Parathyroid adenoma (tissue), 2 donors: Measurements from ENCODE around the gene KDM3A.

Source experiments
- H2AFZ ChIP-seq: fragments of 300-600 bp; sonication (generic); one replicate; pipeline ENCODE4 v1.7.0; 2017; ENCODE audit warnings: antibody characterized with exemption, mild to moderate bottlenecking
- H3K27ac ChIP-seq: fragments of 300-600 bp; sonication (generic); one replicate; pipeline ENCODE4 v1.7.0; 2017
- H3K27me3 ChIP-seq: fragments of 300-600 bp; sonication (generic); one replicate; pipeline ENCODE4 v1.7.0; 2017; ENCODE audit warnings: low read length; ENCODE audit not compliant: control insufficient read depth, insufficient read depth
- H3K36me3 ChIP-seq: fragments of 300-600 bp; sonication (generic); one replicate; pipeline ENCODE4 v1.7.0; 2017; ENCODE audit warnings: low read length; ENCODE audit not compliant: control insufficient read depth, insufficient read depth
- H3K4me1 ChIP-seq: fragments of 300-600 bp; sonication (generic); one replicate; pipeline ENCODE4 v1.7.0; 2017; ENCODE audit warnings: control low read depth
- H3K4me2 ChIP-seq: fragments of 300-600 bp; sonication (generic); one replicate; pipeline ENCODE4 v1.7.0; 2017; ENCODE audit warnings: low read length
- H3K4me3 ChIP-seq: fragments of 300-600 bp; sonication (generic); one replicate; pipeline ENCODE4 v1.7.0; 2017; ENCODE audit warnings: low read depth, low read length
- H3K79me2 ChIP-seq: fragments of 300-600 bp; sonication (generic); one replicate; pipeline ENCODE4 v1.7.0; 2017; ENCODE audit warnings: control low read depth
- H3K9ac ChIP-seq: fragments of 300-600 bp; sonication (generic); one replicate; pipeline ENCODE4 v1.7.0; 2017; ENCODE audit warnings: mild to moderate bottlenecking
- H3K9me3 ChIP-seq: fragments of 300-600 bp; sonication (generic); one replicate; pipeline ENCODE4 v1.7.0; 2017; ENCODE audit warnings: low read length; ENCODE audit not compliant: control insufficient read depth
- CTCF ChIP-seq: fragments of 300-600 bp; sonication (generic); IDR thresholded peaks from one replicate; pipeline ENCODE4 v1.7.0; 2017; ENCODE audit warnings: antibody characterized with exemption, mild to moderate bottlenecking
- donor health status: primary hyperparathyroidism.

KDM3A gene

GRCh38 chr2:86541334-86541733, 100.2 kb downstream of the KDM3A start:
- H3K9me3 ChIP-seq, result no peaks in the 10 kb centered on the region
- peaks cover 5% of the 10 kb centered on the region for H3K4me1 ChIP-seq
- H3K4me2 ChIP-seq, result no peak overlapping the region
- H2AFZ ChIP-seq, result no peak overlapping the region
- no peaks in the 10 kb centered on the region for H3K36me3 ChIP-seq
- H3K27me3 ChIP-seq, result no peaks in the 10 kb centered on the region
- no peak overlapping the region for H3K4me3 ChIP-seq
- no peak for TF ChIP-seq CTCF
- H3K9ac ChIP-seq, result no peak overlapping the region
- peaks cover 2% of the 10 kb centered on the region for H3K79me2 ChIP-seq
- no peak overlapping the region for H3K27ac ChIP-seq
